Omental fat pad (tissue), 4 donors: ENCODE data around the gene EFNA5. TPM values are rescaled to one million over a fixed set of nuclear protein-coding genes. Genes with fewer than 3 reads are reported as not detected.

ENCODE experiments used
- ATAC-seq: fragments of 150-250 bp; one replicate; pipeline ENCODE4 v1.9.1; 2016; ENCODE audit warnings: mild to moderate bottlenecking, moderate library complexity; ENCODE audit not compliant: low FRiP score
- DNase-seq: peaks from one replicate; pipeline ENCODE4 v3.0.0-alpha.2; 2019; ENCODE audit warnings: low spot score
- CTCF ChIP-seq, 3 donors: fragments of 450-650 bp; IDR thresholded peaks; one replicate each; pipeline ENCODE4 v1.5.1; 2016 to 2017; ENCODE audit warnings: antibody characterized with exemption in 3 of 3, mild to moderate bottlenecking in 3 of 3, moderate library complexity in 2 of 3
- total RNA-seq, 4 donors: library from RNA; depleted of rRNA; stranded (reverse); fragments of >200 nt; gene quantifications; one replicate each; pipeline ENCODE4 v1.1.0, GENCODE V29; 2016

The EFNA5 gene
- total RNA-seq, 4 donors from 2014 or later, result 9.0 to 26.3 (median 14.0) TPM

- no peak for ATAC-seq
- DNase-seq, result no peak
These were observed 134.9 kb downstream of the EFNA5 start for GRCh38 chr5:107535849-107536248.

DNA sequence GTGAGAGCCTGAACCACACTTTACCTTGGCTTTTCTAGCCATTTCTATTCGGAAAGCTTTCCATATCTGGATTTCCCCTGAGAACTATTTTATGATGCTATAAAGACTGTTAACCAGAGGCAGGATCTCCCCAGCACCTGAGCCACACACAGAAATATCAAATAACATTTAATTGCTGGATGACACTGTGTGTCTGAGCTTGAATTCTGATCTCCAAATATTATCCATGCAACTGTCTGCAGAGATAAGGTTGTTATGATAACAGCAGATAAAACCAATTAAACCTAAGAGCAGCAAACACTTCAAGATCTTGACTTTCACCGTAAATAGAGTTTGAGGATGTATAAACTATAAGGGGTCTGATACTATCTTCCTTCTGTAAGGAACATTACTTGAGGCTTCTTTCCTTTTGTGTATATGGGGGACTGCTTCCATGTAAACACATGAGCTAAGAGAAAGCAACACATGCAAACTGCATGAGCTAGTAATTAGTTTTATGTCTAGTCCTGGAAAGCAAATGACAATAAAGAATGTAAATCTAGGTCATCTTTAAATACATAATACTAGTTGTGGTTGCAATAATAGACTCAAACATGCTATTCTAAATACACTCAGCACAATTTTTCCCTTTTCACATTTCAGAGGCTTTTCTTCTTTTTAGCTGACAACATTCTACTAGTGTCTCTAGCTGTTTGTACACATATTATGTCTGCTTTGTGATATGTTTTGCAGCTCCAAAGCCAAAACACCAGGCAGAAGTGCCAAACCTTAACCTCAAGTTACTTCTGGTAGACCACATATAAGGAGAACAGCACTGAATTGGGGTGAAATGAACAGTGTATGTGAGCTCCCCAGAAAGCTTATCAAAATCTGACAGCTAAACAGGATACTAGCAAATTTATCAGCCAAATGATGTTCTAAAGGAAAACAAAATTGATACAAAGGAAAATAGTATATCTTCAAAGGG is 136.5 kb downstream of the EFNA5 start:
- no peak for TF ChIP-seq CTCF (IDR thresholded peaks at IDR 0.05)
- ATAC-seq, result no peak
- DNase-seq, result no peak

More at GRCh38 chr5:107535849-107536248, 134.9 kb downstream of the EFNA5 start:
- no peak for TF ChIP-seq CTCF (IDR thresholded peaks at IDR 0.05)

DNA sequence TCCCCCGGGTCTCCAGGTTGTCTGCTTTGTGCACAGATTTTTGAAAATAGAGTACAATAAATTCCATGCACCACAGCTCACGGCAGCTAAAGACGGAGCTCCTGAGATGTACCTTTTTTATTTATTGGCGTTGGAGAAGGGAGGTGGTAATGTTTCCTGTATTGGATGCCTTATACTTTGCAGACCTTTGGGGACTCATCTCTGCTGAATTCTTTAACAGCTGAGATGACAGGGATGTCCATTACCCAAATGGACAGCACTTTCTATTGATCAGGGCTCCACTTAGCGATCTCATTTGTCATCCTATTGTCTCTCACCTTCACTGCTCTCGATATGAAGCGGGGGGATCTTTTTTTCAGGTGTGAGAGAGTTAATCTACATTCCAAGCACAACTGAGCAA is 137.8 kb downstream of the EFNA5 start:
- TF ChIP-seq CTCF (IDR thresholded peaks at IDR 0.05), result no peak
- no peak for DNase-seq

GRCh38 chr5:107532169-107532878 is 138.4 kb downstream of the EFNA5 start:
- no peak for TF ChIP-seq CTCF (IDR thresholded peaks at IDR 0.05)
- ATAC-seq (peak; percentile 81), DNase-seq (no peak)

More for the DNA sequence above, 137.8 kb downstream of the EFNA5 start:
- no peak for ATAC-seq

GRCh38 chr5:107531308-107531707 is 139.4 kb downstream of the EFNA5 start:
- no peak for TF ChIP-seq CTCF (IDR thresholded peaks at IDR 0.05)
- ATAC-seq (no peak), DNase-seq (no peak)

GRCh38 chr5:107529618-107530017 is 141.1 kb downstream of the EFNA5 start:
- DNase-seq, result no peak
- ATAC-seq, result no peak
- TF ChIP-seq CTCF (IDR thresholded peaks at IDR 0.05), result no peak
